ENCODE results near the gene CDYL. TPM values are rescaled to one million over a fixed set of nuclear protein-coding genes. Genes with fewer than 3 reads are reported as not detected.
"Not testable (repeated sequence)": the region's sequence is repeated elsewhere in the genome, so short reads cannot be mapped to it uniquely, and the experiment has no call there.

CDYL gene
- total and polyA plus RNA-seq, 10 donors, result 6.8 to 48.4 (median 35.3) TPM

GRCh38 chr6:4999586-4999985 lies 223.4 kb downstream of the CDYL start:
- Histone ChIP-seq H3K4me1 (peaks cover 0 to 19% (median 8%) of the 10 kb centered on the region in 6 donors), H3K4me3 (no peak overlapping the region), H3K9me3 (no peaks in the 10 kb centered on the region), H3K27ac (no peak overlapping the region), H3K27me3 (replicated peaks in 1 of 7) (no peaks in the 10 kb centered on the region), H3K36me3 (peaks cover 0 to 75% (median 34%) of the 10 kb centered on the region in 6 donors)
- DNase-seq, result no peak
- TF ChIP-seq POLR2AphosphoS5 (IDR thresholded peaks at IDR 0.05), result no peak
- no peak for TF ChIP-seq CTCF (IDR thresholded peaks at IDR 0.05 in 8 of 11, conservative IDR thresholded peaks at IDR 0.05 in 3 of 11)
- intact Hi-C loops (cut with DNase I; ENCODE audit: low total_unique reads), result no loop called here
- 44 to 81% (median 59%) methylated on average over 2 of the region's 2 CpGs for WGBS, 5 donors

DNA sequence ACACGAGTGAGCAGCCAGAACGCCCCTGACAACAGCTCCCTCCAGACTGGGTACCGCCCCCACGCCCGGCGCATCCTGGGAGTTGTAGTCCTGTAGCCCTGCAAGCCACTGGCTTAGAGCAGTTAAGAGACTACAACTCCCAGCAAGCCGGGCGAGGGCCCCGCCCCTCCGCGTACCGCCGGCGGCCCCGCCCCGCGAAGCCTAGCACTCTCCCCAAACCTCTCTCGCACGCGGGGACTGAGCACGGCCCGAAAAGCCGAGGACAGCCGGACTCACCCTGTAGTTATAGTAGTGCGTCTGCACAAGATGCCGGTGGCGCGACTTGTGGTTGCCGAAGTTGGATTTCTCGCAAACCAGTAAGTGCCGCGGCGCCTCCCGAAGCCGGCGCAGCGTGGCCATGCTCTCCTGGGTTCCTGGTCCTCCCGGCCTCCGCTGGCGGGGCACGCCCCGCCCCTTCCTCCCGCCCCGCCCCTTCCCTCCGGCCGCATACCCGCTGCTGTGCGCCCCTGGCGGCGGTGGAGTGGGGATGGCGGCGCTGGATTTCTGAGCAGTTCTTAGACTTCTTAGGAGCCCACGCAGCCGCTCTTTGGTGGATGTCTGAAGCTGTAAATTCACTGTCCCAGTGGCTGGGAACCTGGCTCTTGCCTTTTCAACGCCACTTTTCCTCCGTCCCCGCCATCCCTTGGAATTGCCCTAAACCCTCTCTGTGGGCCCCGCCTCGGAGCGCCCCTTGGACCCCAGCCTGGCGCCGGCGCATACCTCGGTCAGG lies 227.6 kb downstream of the CDYL start, which contains the start of gene RPP40:
Gene RPP40, minus strand, starts transcription at position 434 of the 769 bp plus-strand sequence. Its CDS starts 35 bp downstream, at position 399.
- Histone ChIP-seq H3K4me3 (peak within 1 kb of the TSS; percentile 74 to 98 (median 93)), H3K36me3 (peaks cover 0 to 33% (median 13%) of the 10 kb centered on the region in 6 donors), H3K9me3 (no peaks in the 10 kb centered on the region), H3K27me3 (replicated peaks in 1 of 7) (no peaks in the 10 kb centered on the region), H3K4me1 (peaks cover 0 to 24% (median 10%) of the 10 kb centered on the region in 6 donors), H3K27ac (peak within 1 kb of the TSS; percentile 76 to 94 (median 92))
- peak; percentile 99 for DNase-seq
- TF ChIP-seq CTCF (IDR thresholded peaks at IDR 0.05 in 8 of 11, conservative IDR thresholded peaks at IDR 0.05 in 3 of 11) (peak; percentile 77 to 97 (median 94)), POLR2AphosphoS5 (IDR thresholded peaks at IDR 0.05) (peak; percentile 84 to 87 (median 86)), POLR2A (IDR thresholded peaks at IDR 0.05) (peak in 1 of 3 donors; percentile 30)
- intact Hi-C loops (cut with DNase I; ENCODE audit: low total_unique reads), result loop anchor here (10.0 kb wide), 1 partner anchor 229 kb away; the partner anchor contains the start of gene CDYL
- 0 to 1% (median 1%) methylated on average over 10 to 64 of the region's 64 CpGs for WGBS, 5 donors

DNA sequence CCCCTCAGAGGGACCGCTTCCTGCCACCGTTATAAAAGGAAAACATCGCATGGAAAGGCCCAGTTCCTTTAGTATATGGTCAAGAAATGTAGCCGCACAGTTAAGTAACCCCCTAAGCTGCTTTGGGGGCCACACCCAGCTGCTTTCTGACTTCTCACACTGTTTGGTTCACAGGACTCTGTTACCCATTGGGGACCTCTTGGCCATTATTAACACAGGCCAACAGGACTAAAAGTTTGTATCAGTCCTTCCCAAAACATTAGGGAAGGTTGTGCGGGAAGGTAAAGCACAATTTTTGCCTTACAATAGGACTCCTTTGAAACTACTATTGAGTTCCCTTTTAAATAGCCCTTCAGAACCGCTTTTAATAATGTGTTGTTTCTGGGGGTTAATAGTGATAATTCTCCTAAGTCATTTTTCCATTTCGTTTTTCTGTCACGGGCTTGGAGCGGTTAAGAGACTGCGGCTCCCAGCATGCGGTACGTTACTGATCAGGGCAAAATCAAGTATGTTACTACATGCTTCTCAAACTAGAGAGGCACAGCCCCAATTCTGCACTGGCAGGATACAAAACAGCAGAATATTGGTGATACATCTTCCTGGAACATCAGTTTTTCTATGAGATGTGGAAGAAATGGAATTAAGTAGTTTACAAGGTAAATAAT lies 228.3 kb downstream of the CDYL start:
- intact Hi-C loops (cut with DNase I; ENCODE audit: low total_unique reads), result loop anchor here (10.0 kb wide), 1 partner anchor 230 kb away; the partner anchor contains the start of gene CDYL
- TF ChIP-seq POLR2AphosphoS5 (IDR thresholded peaks at IDR 0.05) (no peak), CTCF (IDR thresholded peaks at IDR 0.05 in 8 of 11, conservative IDR thresholded peaks at IDR 0.05 in 3 of 11) (no peak), POLR2A (IDR thresholded peaks at IDR 0.05) (no peak)
- no peak for DNase-seq
- Histone ChIP-seq H3K27me3 (replicated peaks in 1 of 7) (no peaks in the 10 kb centered on the region), H3K4me3 (peak overlapping the region; percentile 74 to 98 (median 93)), H3K4me1 (peaks cover 0 to 24% (median 10%) of the 10 kb centered on the region in 6 donors), H3K27ac (peak overlapping the region; percentile 76 to 94 (median 92)), H3K36me3 (peaks cover 0 to 26% (median 11%) of the 10 kb centered on the region in 6 donors), H3K9me3 (no peaks in the 10 kb centered on the region)
- WGBS, 5 donors, result 55 to 60% (median 58%) methylated on average over 12 of the region's 12 CpGs

GRCh38 chr6:5005038-5005433 lies 228.8 kb downstream of the CDYL start:
- intact Hi-C loops (cut with DNase I; ENCODE audit: low total_unique reads), result loop anchor here (10.0 kb wide), 1 partner anchor 230 kb away; the partner anchor contains the start of gene CDYL

More at GRCh38 chr6:5005038-5005433, 228.8 kb downstream of the CDYL start:
- not testable (repeated sequence) for H3K4me3 ChIP-seq; DNase-seq; H3K9me3 ChIP-seq; H3K27me3 ChIP-seq (replicated peaks in 1 of 7)
- Histone ChIP-seq H3K36me3 (peaks cover 0 to 21% (median 10%) of the 10 kb centered on the region in 6 donors), H3K27ac (peak overlapping the region in 4 of 8 donors; percentile 89 to 94 (median 92)), H3K4me1 (peaks cover 0 to 24% (median 10%) of the 10 kb centered on the region in 6 donors)
- WGBS, 5 donors, result 91 to 98% (median 97%) methylated on average over 5 of the region's 5 CpGs

Other genes starting within 250 kb of the CDYL start
- gene RPP40, start 227.6 kb downstream of the CDYL start, total RNA-seq, result 10 to 100 TPM in 1 of 7 donors, 1 to 10 TPM in 6; 5.3 to 16.6 (median 8.0) TPM
- 1 to 10 TPM; 4.2 to 9.9 (median 9.5) TPM for gene RPP40, start 227.6 kb downstream of the CDYL start, polyA plus RNA-seq